ENCODE measurements around the gene TMEM163.

DNA sequence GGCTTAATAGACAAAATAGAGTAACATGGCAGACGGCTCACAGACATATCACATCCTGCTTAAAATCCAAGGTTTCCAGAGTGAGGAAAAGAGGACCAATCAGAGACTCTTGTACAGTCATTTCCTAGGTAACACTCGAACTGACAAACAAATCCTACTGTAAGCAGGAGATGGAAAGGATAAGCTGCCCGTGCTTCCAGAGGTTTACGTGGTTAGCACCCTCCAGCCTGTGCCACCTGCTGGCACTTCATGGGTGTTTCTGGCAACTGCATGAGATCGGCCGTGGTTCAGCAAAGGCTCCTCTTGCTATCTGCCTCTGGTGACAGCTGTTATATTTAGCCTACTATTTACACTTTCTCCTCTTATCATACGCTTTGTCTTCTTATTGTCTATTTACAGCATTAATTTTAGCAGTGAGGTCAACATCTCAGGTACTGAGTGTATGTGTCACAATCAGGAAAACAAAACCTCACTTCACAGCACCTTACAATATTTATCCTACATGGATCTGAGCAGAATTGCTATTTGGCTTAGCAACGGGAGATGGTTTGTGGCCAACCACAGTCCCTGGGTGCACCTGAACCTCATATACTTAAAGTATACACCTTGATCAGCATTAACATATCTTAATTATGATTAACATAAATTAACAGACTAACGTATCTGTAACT is 226.9 kb downstream of the TMEM163 start:
- TF ChIP-seq, protein P1, sequence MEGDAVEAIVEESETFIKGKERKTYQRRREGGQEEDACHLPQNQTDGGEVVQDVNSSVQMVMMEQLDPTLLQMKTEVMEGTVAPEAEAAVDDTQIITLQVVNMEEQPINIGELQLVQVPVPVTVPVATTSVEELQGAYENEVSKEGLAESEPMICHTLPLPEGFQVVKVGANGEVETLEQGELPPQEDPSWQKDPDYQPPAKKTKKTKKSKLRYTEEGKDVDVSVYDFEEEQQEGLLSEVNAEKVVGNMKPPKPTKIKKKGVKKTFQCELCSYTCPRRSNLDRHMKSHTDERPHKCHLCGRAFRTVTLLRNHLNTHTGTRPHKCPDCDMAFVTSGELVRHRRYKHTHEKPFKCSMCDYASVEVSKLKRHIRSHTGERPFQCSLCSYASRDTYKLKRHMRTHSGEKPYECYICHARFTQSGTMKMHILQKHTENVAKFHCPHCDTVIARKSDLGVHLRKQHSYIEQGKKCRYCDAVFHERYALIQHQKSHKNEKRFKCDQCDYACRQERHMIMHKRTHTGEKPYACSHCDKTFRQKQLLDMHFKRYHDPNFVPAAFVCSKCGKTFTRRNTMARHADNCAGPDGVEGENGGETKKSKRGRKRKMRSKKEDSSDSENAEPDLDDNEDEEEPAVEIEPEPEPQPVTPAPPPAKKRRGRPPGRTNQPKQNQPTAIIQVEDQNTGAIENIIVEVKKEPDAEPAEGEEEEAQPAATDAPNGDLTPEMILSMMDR (IDR thresholded peaks at IDR 0.05): no peak
- no peak for TF ChIP-seq POLR2A (IDR thresholded peaks at IDR 0.05)
